ENCODE measurements around the gene IDUA. TPM values are rescaled to one million over a fixed set of nuclear protein-coding genes. Genes with fewer than 3 reads are reported as not detected.

IDUA gene
- polyA plus RNA-seq, 3 donors: 6.4 to 64.4 (median 8.5) TPM

GRCh38 chr4:962231-963208, 24.3 kb upstream of the IDUA start:
- no peak overlapping the region for H3K27ac Mint-ChIP-seq
- Histone ChIP-seq H3K27me3 (ENCODE audit: control insufficient read depth in 2 of 2, insufficient read depth in 2 of 2, low read length in 2 of 2) (peaks cover 0 to 2% of the 10 kb centered on the region in 2 donors), H3K9me3 (replicated peaks in 1 of 2; ENCODE audit: control insufficient read depth in 1 of 2, insufficient read depth in 1 of 2, low read length in 2 of 2) (no peaks in the 10 kb centered on the region), H4K20me1 (ENCODE audit: insufficient read depth, low read length) (peaks cover 22% of the 10 kb centered on the region), H3K27ac (ENCODE audit: low read depth in 1 of 2, low read length in 2 of 2) (no peak overlapping the region), H3K4me2 (replicated peaks; ENCODE audit: extremely low read depth, low read length, poor library complexity, severe bottlenecking) (no peak overlapping the region), H3K4me1 (ENCODE audit: control insufficient read depth in 1 of 2, insufficient read depth in 2 of 2, low read length in 2 of 2) (no peaks in the 10 kb centered on the region), H2AFZ (ENCODE audit: insufficient read depth, low read depth, low read length, poor library complexity, severe bottlenecking) (no peak overlapping the region), H3K9ac (ENCODE audit: insufficient read depth, low read length, poor library complexity, severe bottlenecking) (no peak overlapping the region), H3K36me3 (replicated peaks in 1 of 2; ENCODE audit: control insufficient read depth in 1 of 2, insufficient read depth in 2 of 2, low read length in 2 of 2) (peaks cover 28 to 90% of the 10 kb centered on the region in 2 donors), H3K4me3 (replicated peaks in 1 of 3; ENCODE audit: low read depth in 2 of 3, low read length in 3 of 3) (no peak overlapping the region), H3K79me2 (ENCODE audit: insufficient read depth, low read length) (no peaks in the 10 kb centered on the region)
- no peak for TF ChIP-seq CTCF (IDR thresholded peaks at IDR 0.05)
- no peaks in the 10 kb centered on the region for H3K27me3 Mint-ChIP-seq (ENCODE audit: low read depth in 3 of 3)
- H3K9me3 Mint-ChIP-seq: no peaks in the 10 kb centered on the region
- intact Hi-C loops (cut with micrococcal nuclease): no loop called here
- 94% methylated on average over 54 of the region's 54 CpGs for WGBS (ENCODE audit: insufficient coverage)
- no peak for DNase-seq
- H3K36me3 Mint-ChIP-seq: peaks cover 25 to 45% of the 10 kb centered on the region in 2 donors
- no peak overlapping the region for H3K4me3 Mint-ChIP-seq
- no peaks in the 10 kb centered on the region for H3K4me1 Mint-ChIP-seq

GRCh38 chr4:963276-964225, 23.3 kb upstream of the IDUA start:
- no peak overlapping the region for H2AFZ ChIP-seq (ENCODE audit: insufficient read depth, low read depth, low read length, poor library complexity, severe bottlenecking)
- Mint-ChIP-seq H3K4me1 (no peaks in the 10 kb centered on the region), H3K9me3 (no peaks in the 10 kb centered on the region), H3K36me3 (peaks cover 17 to 35% of the 10 kb centered on the region in 2 donors), H3K27me3 (ENCODE audit: low read depth in 3 of 3) (peaks cover 2 to 6% (median 2%) of the 10 kb centered on the region in 3 donors), H3K4me3 (no peak overlapping the region), H3K27ac (peak overlapping the region in 2 of 7 donors; percentile 14 to 57)
- H3K79me2 ChIP-seq (ENCODE audit: insufficient read depth, low read length): no peaks in the 10 kb centered on the region
- no peak for DNase-seq
- no peak overlapping the region for H3K9ac ChIP-seq (ENCODE audit: insufficient read depth, low read length, poor library complexity, severe bottlenecking)
- H3K4me3 ChIP-seq (replicated peaks in 1 of 3; ENCODE audit: low read depth in 2 of 3, low read length in 3 of 3): no peak overlapping the region
- H3K27me3 ChIP-seq (ENCODE audit: control insufficient read depth in 2 of 2, insufficient read depth in 2 of 2, low read length in 2 of 2): peaks cover 0 to 8% of the 10 kb centered on the region in 2 donors
- H3K4me1 ChIP-seq (ENCODE audit: control insufficient read depth in 1 of 2, insufficient read depth in 2 of 2, low read length in 2 of 2): no peaks in the 10 kb centered on the region
- no peak overlapping the region for H3K4me2 ChIP-seq (replicated peaks; ENCODE audit: extremely low read depth, low read length, poor library complexity, severe bottlenecking)
- H3K36me3 ChIP-seq (replicated peaks in 1 of 2; ENCODE audit: control insufficient read depth in 1 of 2, insufficient read depth in 2 of 2, low read length in 2 of 2): peaks cover 22 to 79% of the 10 kb centered on the region in 2 donors
- TF ChIP-seq CTCF (IDR thresholded peaks at IDR 0.05): no peak
- no peaks in the 10 kb centered on the region for H3K9me3 ChIP-seq (replicated peaks in 1 of 2; ENCODE audit: control insufficient read depth in 1 of 2, insufficient read depth in 1 of 2, low read length in 2 of 2)
- WGBS (ENCODE audit: insufficient coverage): 95% methylated on average over 28 of the region's 39 CpGs
- no peak overlapping the region for H3K27ac ChIP-seq (ENCODE audit: low read depth in 1 of 2, low read length in 2 of 2)
- intact Hi-C loops (cut with micrococcal nuclease): no loop called here
- H4K20me1 ChIP-seq (ENCODE audit: insufficient read depth, low read length): peaks cover 23% of the 10 kb centered on the region
